ENCODE measurements around the gene RASSF4.

Gene RASSF4

GRCh38 chr10:44928462-44928861 is 31.1 kb upstream of the RASSF4 start:
- no peak for DNase-seq

- DNase-seq, result no peak
These were observed 30.0 kb upstream of the RASSF4 start for GRCh38 chr10:44929356-44930255.

GRCh38 chr10:44930904-44931620 is 28.5 kb upstream of the RASSF4 start:
- no peak for DNase-seq

GRCh38 chr10:44931621-44932516 is 27.7 kb upstream of the RASSF4 start:
- DNase-seq, result no peak

GRCh38 chr10:44932517-44933450 is 26.8 kb upstream of the RASSF4 start:
- peak; percentile 34 for DNase-seq

GRCh38 chr10:44933451-44934321 is 25.9 kb upstream of the RASSF4 start:
- DNase-seq, result no peak

GRCh38 chr10:44934416-44935200 is 25.0 kb upstream of the RASSF4 start:
- DNase-seq, result no peak

- DNase-seq, result no peak
These were observed 24.2 kb upstream of the RASSF4 start for GRCh38 chr10:44935201-44935965.

GRCh38 chr10:44935966-44936295 is 23.7 kb upstream of the RASSF4 start:
- DNase-seq, result no peak

GRCh38 chr10:44936314-44936975 is 23.2 kb upstream of the RASSF4 start:
- DNase-seq, result no peak

- DNase-seq, result no peak
These were observed 22.2 kb upstream of the RASSF4 start for GRCh38 chr10:44937196-44938005.

GRCh38 chr10:44938956-44939355 is 20.6 kb upstream of the RASSF4 start:
- DNase-seq, result no peak

- DNase-seq, result no peak
These were observed 19.8 kb upstream of the RASSF4 start for GRCh38 chr10:44939691-44940401.

GRCh38 chr10:44944354-44944753 is 15.2 kb upstream of the RASSF4 start:
- DNase-seq, result no peak

GRCh38 chr10:44946205-44946604 is 13.4 kb upstream of the RASSF4 start:
- DNase-seq, result no peak

- no peak for DNase-seq
These were observed 12.0 kb upstream of the RASSF4 start for GRCh38 chr10:44947371-44948152.

All from DMS79 treated with DMSO at 0.1 percent for 48 hours (cell line).